Bronchial epithelial cell (primary cell): ENCODE data around the gene DDX50. TPM values are rescaled to one million over a fixed set of nuclear protein-coding genes. Genes with fewer than 3 reads are reported as not detected.
"Not testable (repeated sequence)": the region's sequence is repeated elsewhere in the genome, so short reads cannot be mapped to it uniquely, and the experiment has no call there.

Experiments used
- DNase-seq: peaks from one replicate; pipeline ENCODE4 v3.0.0-alpha.2; 2010; ENCODE audit warnings: low read depth
- FAIRE-seq: peaks from 2 replicates; lab custom pipeline; 2011; peaks lifted over from hg19 to GRCh38; lab: Jason Lieb, UNC
- H3K27me3 ChIP-seq: 2 replicates; pipeline ENCODE4 v1.5.1; 2011; ENCODE audit warnings: low read length; ENCODE audit not compliant: control insufficient read depth, insufficient read depth
- H3K36me3 ChIP-seq: 2 replicates; pipeline ENCODE4 v1.5.1; 2011; ENCODE audit warnings: low read length; ENCODE audit not compliant: control insufficient read depth, insufficient read depth
- H3K4me3 ChIP-seq: 2 replicates; pipeline ENCODE4 v1.5.1; 2011; ENCODE audit warnings: mild to moderate bottlenecking, low read depth, low read length, control low read depth
- CTCF ChIP-seq: IDR thresholded peaks from 2 replicates; pipeline ENCODE4 v1.5.1; 2011; ENCODE audit warnings: mild to moderate bottlenecking, moderate library complexity, low read length, control low read depth, inconsistent platforms; ENCODE audit not compliant: insufficient read depth, severe bottlenecking
- total RNA-seq: library from RNA; depleted of rRNA; stranded (reverse); fragments of >200 nt; gene quantifications from 2 replicates; pipeline ENCODE4 v1.2.1, GENCODE V29; 2014

Gene DDX50
- total RNA-seq, 1 donor from 2014 or later, result 73.7 TPM

- no peak for TF ChIP-seq CTCF
- FAIRE-seq (no peak), DNase-seq (no peak)
- Histone ChIP-seq H3K27me3 (no peaks in the 10 kb centered on the region), H3K36me3 (peaks cover 2% of the 10 kb centered on the region), H3K4me3 (no peak overlapping the region)
Observed at GRCh38 chr10:68924593-68924992, 23.5 kb downstream of the DDX50 start.

GRCh38 chr10:68925489-68925888 lies 24.4 kb downstream of the DDX50 start:
- no peak for DNase-seq
- FAIRE-seq, result no peak
- no peak for TF ChIP-seq CTCF
- Histone ChIP-seq H3K4me3 (no peak overlapping the region), H3K27me3 (no peaks in the 10 kb centered on the region), H3K36me3 (peaks cover 2% of the 10 kb centered on the region)

GRCh38 chr10:68929157-68929556 lies 28.0 kb downstream of the DDX50 start:
- not testable (repeated sequence) for H3K4me3 ChIP-seq, H3K27me3 ChIP-seq, FAIRE-seq, DNase-seq, H3K36me3 ChIP-seq

- DNase-seq, H3K27me3 ChIP-seq, FAIRE-seq, H3K36me3 ChIP-seq, H3K4me3 ChIP-seq: not testable (repeated sequence)
Observed at GRCh38 chr10:68929888-68930287, 28.8 kb downstream of the DDX50 start.

- not testable (repeated sequence) for FAIRE-seq, H3K4me3 ChIP-seq, H3K36me3 ChIP-seq, H3K27me3 ChIP-seq, DNase-seq
Observed at GRCh38 chr10:68932860-68933259, 31.7 kb downstream of the DDX50 start.

- no peak for FAIRE-seq
- peaks cover 6% of the 10 kb centered on the region for H3K36me3 ChIP-seq
- no peaks in the 10 kb centered on the region for H3K27me3 ChIP-seq
Observed at GRCh38 chr10:68934994-68935393, 33.9 kb downstream of the DDX50 start.

GRCh38 chr10:68938117-68938516 lies 37.0 kb downstream of the DDX50 start:
- TF ChIP-seq CTCF, result no peak
- Histone ChIP-seq H3K36me3 (peaks cover 8% of the 10 kb centered on the region), H3K27me3 (no peaks in the 10 kb centered on the region), H3K4me3 (no peak overlapping the region)
- FAIRE-seq (no peak), DNase-seq (no peak)

More at GRCh38 chr10:68934994-68935393, 33.9 kb downstream of the DDX50 start:
- no peak overlapping the region for H3K4me3 ChIP-seq
- TF ChIP-seq CTCF, result no peak
- DNase-seq, result no peak
